Fibroblast of pulmonary artery (primary cell): ENCODE data around the gene TRABD.

Experiments
- DNase-seq: peaks from one replicate; pipeline ENCODE4 v3.0.0-alpha.2; 2010; ENCODE audit warnings: low read depth
- H3K4me3 ChIP-seq: replicated peaks from 2 replicates; pipeline ENCODE4 v1.5.1; 2011; ENCODE audit warnings: low read depth, mild to moderate bottlenecking, control low read depth, low read length, moderate library complexity
- CTCF ChIP-seq: IDR thresholded peaks from 2 replicates; pipeline ENCODE4 v1.5.1; 2011; ENCODE audit warnings: mild to moderate bottlenecking, control low read depth, low read length, inconsistent platforms; ENCODE audit errors: missing control alignments

Gene TRABD

GRCh38 chr22:50189184-50189848, 3.6 kb downstream of the TRABD start:
- no peak for TF ChIP-seq CTCF
- DNase-seq, result no peak
- no peak overlapping the region for H3K4me3 ChIP-seq

- no peak overlapping the region for H3K4me3 ChIP-seq
- DNase-seq, result no peak
These were observed 4.1 kb downstream of the TRABD start for GRCh38 chr22:50189849-50190181.

GRCh38 chr22:50190182-50190940, 4.6 kb downstream of the TRABD start:
- DNase-seq, result peak; percentile 56

More at GRCh38 chr22:50189849-50190181, 4.1 kb downstream of the TRABD start:
- no peak for TF ChIP-seq CTCF

GRCh38 chr22:50190941-50191741, 5.4 kb downstream of the TRABD start:
- DNase-seq, result no peak
- no peak for TF ChIP-seq CTCF
- H3K4me3 ChIP-seq, result peak overlapping the region; percentile 47

More at GRCh38 chr22:50190182-50190940, 4.6 kb downstream of the TRABD start:
- TF ChIP-seq CTCF, result peak; percentile 26
- peak overlapping the region; percentile 47 for H3K4me3 ChIP-seq

GRCh38 chr22:50192436-50193204, 6.9 kb downstream of the TRABD start:
- no peak overlapping the region for H3K4me3 ChIP-seq
- no peak for TF ChIP-seq CTCF
- DNase-seq, result no peak

- no peak for DNase-seq
- no peak for TF ChIP-seq CTCF
- H3K4me3 ChIP-seq, result no peak overlapping the region
These were observed 7.9 kb downstream of the TRABD start for GRCh38 chr22:50193621-50194020.
